Right lobe of liver (tissue), 4 donors: ENCODE data around the gene CDC73.

Source experiments
- POLR2A ChIP-seq: fragments of 450-650 bp; IDR thresholded peaks from one replicate; pipeline ENCODE4 v1.6.1; 2017; ENCODE audit warnings: antibody characterized with exemption, mild to moderate bottlenecking
- TF ChIP-seq, protein P1 (sequence below), 4 donors: fragments of 200-600 bp in 3 of 4; fragments of 450-650 bp in 1 of 4; IDR thresholded peaks; one replicate each; pipeline versions ENCODE4 v1.5.1 to v1.8.0; 2016 to 2022; ENCODE audit warnings: antibody characterized with exemption in 4 of 4, mild to moderate bottlenecking in 2 of 4
- donor health status: DM: no; HTN: no; CAD: no.
- donor health status: DM: no; HTN: no; CAD: no.
- donor health status: DM: no; HTN: yes; CAD: no.

DNA sequence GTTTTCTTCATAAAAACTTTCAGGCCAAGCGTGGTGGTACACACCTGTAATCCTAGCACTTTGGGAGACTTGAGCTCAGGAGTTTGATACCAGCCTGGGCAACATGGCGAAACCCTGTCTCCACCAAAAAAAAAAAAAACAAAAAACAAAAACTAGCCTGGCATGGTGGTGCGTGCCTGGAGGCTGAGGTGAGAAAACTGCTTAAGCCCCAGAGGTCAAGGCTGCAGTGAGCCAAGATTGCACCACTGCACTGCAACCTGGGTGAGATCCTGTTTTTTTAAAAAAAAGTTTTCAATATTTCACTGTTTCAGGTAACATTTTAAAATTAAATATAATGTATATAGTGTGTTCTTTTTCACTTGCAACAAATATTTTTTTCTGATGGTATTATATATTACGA is 78.1 kb downstream of the CDC73 start:
- TF ChIP-seq, protein P1, sequence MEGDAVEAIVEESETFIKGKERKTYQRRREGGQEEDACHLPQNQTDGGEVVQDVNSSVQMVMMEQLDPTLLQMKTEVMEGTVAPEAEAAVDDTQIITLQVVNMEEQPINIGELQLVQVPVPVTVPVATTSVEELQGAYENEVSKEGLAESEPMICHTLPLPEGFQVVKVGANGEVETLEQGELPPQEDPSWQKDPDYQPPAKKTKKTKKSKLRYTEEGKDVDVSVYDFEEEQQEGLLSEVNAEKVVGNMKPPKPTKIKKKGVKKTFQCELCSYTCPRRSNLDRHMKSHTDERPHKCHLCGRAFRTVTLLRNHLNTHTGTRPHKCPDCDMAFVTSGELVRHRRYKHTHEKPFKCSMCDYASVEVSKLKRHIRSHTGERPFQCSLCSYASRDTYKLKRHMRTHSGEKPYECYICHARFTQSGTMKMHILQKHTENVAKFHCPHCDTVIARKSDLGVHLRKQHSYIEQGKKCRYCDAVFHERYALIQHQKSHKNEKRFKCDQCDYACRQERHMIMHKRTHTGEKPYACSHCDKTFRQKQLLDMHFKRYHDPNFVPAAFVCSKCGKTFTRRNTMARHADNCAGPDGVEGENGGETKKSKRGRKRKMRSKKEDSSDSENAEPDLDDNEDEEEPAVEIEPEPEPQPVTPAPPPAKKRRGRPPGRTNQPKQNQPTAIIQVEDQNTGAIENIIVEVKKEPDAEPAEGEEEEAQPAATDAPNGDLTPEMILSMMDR (IDR thresholded peaks at IDR 0.05) = no peak
- TF ChIP-seq POLR2A = no peak
